ENCODE data around the gene DCAF17.

- TF ChIP-seq POLR2A (IDR thresholded peaks at IDR 0.05) (no peak), CTCF (IDR thresholded peaks at IDR 0.05) (no peak)
These were observed 99.3 kb downstream of the DCAF17 start for GRCh38 chr2:171533331-171533730.

Measured in uterus (tissue), 2 donors.